ENCODE data around the gene FAM83B.
"Not testable (repeated sequence)": the region's sequence is repeated elsewhere in the genome, so short reads cannot be mapped to it uniquely, and the experiment has no call there.

Gene FAM83B

GRCh38 chr6:54899442-54899841 is 52.9 kb downstream of the FAM83B start:
- DNase-seq (ENCODE audit: low spot score) = no peak

- no peak for DNase-seq (ENCODE audit: low spot score)
These were observed 53.4 kb downstream of the FAM83B start for GRCh38 chr6:54899986-54900385.

GRCh38 chr6:54900666-54901065 is 54.1 kb downstream of the FAM83B start:
- no peak for DNase-seq (ENCODE audit: low spot score)

GRCh38 chr6:54903884-54904283 is 57.3 kb downstream of the FAM83B start:
- DNase-seq (ENCODE audit: low spot score) = no peak

- no peak for DNase-seq (ENCODE audit: low spot score)
These were observed 60.8 kb downstream of the FAM83B start for GRCh38 chr6:54907355-54907754.

GRCh38 chr6:54909184-54909583 is 62.6 kb downstream of the FAM83B start:
- no peak for DNase-seq (ENCODE audit: low spot score)

- DNase-seq (ENCODE audit: low spot score) = no peak
These were observed 63.9 kb downstream of the FAM83B start for GRCh38 chr6:54910431-54910884.

- DNase-seq (ENCODE audit: low spot score) = no peak
These were observed 64.3 kb downstream of the FAM83B start for GRCh38 chr6:54910921-54911320.

- DNase-seq (ENCODE audit: low spot score) = no peak
These were observed 66.6 kb downstream of the FAM83B start for GRCh38 chr6:54913211-54913610.

GRCh38 chr6:54916858-54917257 is 70.3 kb downstream of the FAM83B start:
- no peak for DNase-seq (ENCODE audit: low spot score)

- no peak for DNase-seq (ENCODE audit: low spot score)
These were observed 74.1 kb downstream of the FAM83B start for GRCh38 chr6:54920628-54921027.

GRCh38 chr6:54921891-54922290 is 75.3 kb downstream of the FAM83B start:
- no peak for DNase-seq (ENCODE audit: low spot score)

GRCh38 chr6:54929245-54929909 is 82.8 kb downstream of the FAM83B start:
- no peak for DNase-seq (ENCODE audit: low spot score)

- no peak for DNase-seq (ENCODE audit: low spot score)
These were observed 86.1 kb downstream of the FAM83B start for GRCh38 chr6:54932622-54933021.

- no peak for DNase-seq (ENCODE audit: low spot score)
These were observed 89.2 kb downstream of the FAM83B start for GRCh38 chr6:54935739-54936138.

- DNase-seq (ENCODE audit: low spot score) = no peak
These were observed 90.8 kb downstream of the FAM83B start for GRCh38 chr6:54937371-54937770.

- no peak for DNase-seq (ENCODE audit: low spot score)
These were observed 111.1 kb downstream of the FAM83B start for GRCh38 chr6:54957698-54958097.

- no peak for DNase-seq (ENCODE audit: low spot score)
These were observed 111.9 kb downstream of the FAM83B start for GRCh38 chr6:54958446-54958845.

GRCh38 chr6:54959820-54960219 is 113.2 kb downstream of the FAM83B start:
- DNase-seq (ENCODE audit: low spot score) = no peak

- DNase-seq (ENCODE audit: low spot score) = not testable (repeated sequence)
These were observed 114.8 kb downstream of the FAM83B start for GRCh38 chr6:54961372-54961771.

- no peak for DNase-seq (ENCODE audit: low spot score)
These were observed 123.8 kb downstream of the FAM83B start for GRCh38 chr6:54970337-54970736.

GRCh38 chr6:54971825-54972224 is 125.3 kb downstream of the FAM83B start:
- no peak for DNase-seq (ENCODE audit: low spot score)

GRCh38 chr6:54979161-54979560 is 132.6 kb downstream of the FAM83B start:
- not testable (repeated sequence) for DNase-seq (ENCODE audit: low spot score)

- no peak for DNase-seq (ENCODE audit: low spot score)
These were observed 134.1 kb downstream of the FAM83B start for GRCh38 chr6:54980511-54981275.
